Measurements from ENCODE around the gene SPTB.

GRCh38 chr14:64701660-64702059 lies 178.0 kb downstream of the SPTB start:
- TF ChIP-seq CTCF (IDR thresholded peaks at IDR 0.05 in 4 of 5, conservative IDR thresholded peaks at IDR 0.05 in 1 of 5) (no peak), POLR2A (IDR thresholded peaks at IDR 0.05) (no peak)
